Measurements from ENCODE around the gene KIF26B. TPM values are rescaled to one million over a fixed set of nuclear protein-coding genes. Genes with fewer than 3 reads are reported as not detected.

Gene KIF26B
- polyA plus RNA-seq, 1 donor = 1.00 TPM

GRCh38 chr1:245132771-245133170 is 22.0 kb upstream of the KIF26B start:
- no peak for DNase-seq (ENCODE audit: low read depth)

- no peak for DNase-seq (ENCODE audit: low read depth)
Observed at GRCh38 chr1:245133995-245134715, 20.6 kb upstream of the KIF26B start.

GRCh38 chr1:245142171-245142798 is 12.5 kb upstream of the KIF26B start:
- DNase-seq (ENCODE audit: low read depth) = no peak

GRCh38 chr1:245142976-245143375 is 11.8 kb upstream of the KIF26B start:
- no peak for DNase-seq (ENCODE audit: low read depth)

GRCh38 chr1:245143849-245144248 is 10.9 kb upstream of the KIF26B start:
- DNase-seq (ENCODE audit: low read depth) = no peak

- no peak for DNase-seq (ENCODE audit: low read depth)
Observed at GRCh38 chr1:245148069-245148468, 6.7 kb upstream of the KIF26B start.

- no peak for DNase-seq (ENCODE audit: low read depth)
Observed at GRCh38 chr1:245148861-245149260, 5.9 kb upstream of the KIF26B start.

- no peak for DNase-seq (ENCODE audit: low read depth)
Observed at GRCh38 chr1:245153081-245153551, 1.7 kb upstream of the KIF26B start.

GRCh38 chr1:245153552-245154428 is 995 bp upstream of the KIF26B start:
- DNase-seq (ENCODE audit: low read depth) = no peak

- DNase-seq (ENCODE audit: low read depth) = no peak
Observed at GRCh38 chr1:245155272-245156040, 671 bp downstream of the KIF26B start.

- no peak for DNase-seq (ENCODE audit: low read depth)
Observed at GRCh38 chr1:245156041-245156735, 1.4 kb downstream of the KIF26B start.

GRCh38 chr1:245156736-245157505 is 2.1 kb downstream of the KIF26B start:
- DNase-seq (ENCODE audit: low read depth) = no peak

- DNase-seq (ENCODE audit: low read depth) = no peak
Observed at GRCh38 chr1:245158913-245159312, 4.1 kb downstream of the KIF26B start.

GRCh38 chr1:245160288-245160687 is 5.5 kb downstream of the KIF26B start:
- DNase-seq (ENCODE audit: low read depth) = no peak

- no peak for DNase-seq (ENCODE audit: low read depth)
Observed at GRCh38 chr1:245160741-245161400, 6.1 kb downstream of the KIF26B start.

GRCh38 chr1:245161866-245162265 is 7.1 kb downstream of the KIF26B start:
- DNase-seq (ENCODE audit: low read depth) = no peak

GRCh38 chr1:245166471-245166885 is 11.7 kb downstream of the KIF26B start:
- no peak for DNase-seq (ENCODE audit: low read depth)

- DNase-seq (ENCODE audit: low read depth) = no peak
Observed at GRCh38 chr1:245168086-245168485, 13.3 kb downstream of the KIF26B start.

GRCh38 chr1:245168906-245169305 is 14.1 kb downstream of the KIF26B start:
- no peak for DNase-seq (ENCODE audit: low read depth)

- no peak for DNase-seq (ENCODE audit: low read depth)
Observed at GRCh38 chr1:245169376-245169775, 14.6 kb downstream of the KIF26B start.
